Caco-2 (cell line): ENCODE results near the gene SEC22C. TPM values are rescaled to one million over a fixed set of nuclear protein-coding genes. Genes with fewer than 3 reads are reported as not detected.
A peak's percentile ranks its signal among the peaks of the same experiment; 100 is the strongest.

Experiments used
- BruUV-seq: library from RNA; stranded (reverse); fragments of 400-500 nt; replicated peaks from 2 replicates; lab custom pipeline; 2021; lab: Mats Ljungman, UMichigan
- CTCF ChIA-PET: fragments of 300-600 bp; sonication (Branson Sonifier 250); formaldehyde crosslinking; loops from one replicate; lab custom pipeline; 2022; ENCODE audit warnings: antibody characterized with exemption; lab: Charles Lee
- POLR2A ChIA-PET: fragments of 300-600 bp; sonication (Branson Sonifier 250); formaldehyde crosslinking; loops from one replicate; lab custom pipeline; 2022; ENCODE audit warnings: antibody characterized with exemption; lab: Charles Lee
- DNase-seq, 2 experiments: peaks; one replicate each; pipeline versions ENCODE4 v3.0.0 to v3.0.0-alpha.2; 2020 to 2022
- H3K27me3 ChIP-seq: replicated peaks from 2 replicates; pipeline ENCODE4 v1.6.0; 2011; ENCODE audit warnings: low read length; ENCODE audit not compliant: control insufficient read depth, insufficient read depth
- H3K36me3 ChIP-seq: 2 replicates; pipeline ENCODE4 v1.5.1; 2011; ENCODE audit warnings: low read length; ENCODE audit not compliant: control insufficient read depth, insufficient read depth
- H3K4me1 ChIP-seq: fragments of 250-450 bp; sonication (Bioruptor Pico); 2 replicates; pipeline ENCODE4 v1.5.1; 2020; ENCODE audit warnings: mild to moderate bottlenecking
- H3K4me3 ChIP-seq: 2 replicates; pipeline ENCODE4 v1.5.1; 2011; ENCODE audit warnings: low read depth, mild to moderate bottlenecking, control low read depth, low read length
- H3K9me3 ChIP-seq: fragments of 250-450 bp; sonication (Bioruptor Pico); 2 replicates; pipeline ENCODE4 v1.5.1; 2020; ENCODE audit warnings: mild to moderate bottlenecking, moderate library complexity
- H3K27ac Mint-ChIP-seq: one replicate; pipeline ENCODE4 v1.8.0; 2022; ENCODE audit warnings: mixed read lengths; ENCODE audit not compliant: unreplicated experiment
- H3K27me3 Mint-ChIP-seq: one replicate; pipeline ENCODE4 v1.8.0; 2022; ENCODE audit warnings: mixed read lengths; ENCODE audit not compliant: insufficient read depth, unreplicated experiment
- H3K36me3 Mint-ChIP-seq: one replicate; pipeline ENCODE4 v1.8.0; 2022; ENCODE audit warnings: mild to moderate bottlenecking, mixed read lengths; ENCODE audit not compliant: insufficient read depth, unreplicated experiment
- H3K4me1 Mint-ChIP-seq: one replicate; pipeline ENCODE4 v1.8.0; 2022; ENCODE audit warnings: low read depth, mixed read lengths; ENCODE audit not compliant: unreplicated experiment
- H3K4me3 Mint-ChIP-seq: one replicate; pipeline ENCODE4 v1.8.0; 2022; ENCODE audit warnings: mild to moderate bottlenecking, moderate library complexity, mixed read lengths; ENCODE audit not compliant: unreplicated experiment
- H3K9me3 Mint-ChIP-seq: one replicate; pipeline ENCODE4 v1.8.0; 2022; ENCODE audit warnings: mixed read lengths; ENCODE audit not compliant: unreplicated experiment
- intact Hi-C: fragments of 100-400 bp; cut with micrococcal nuclease; formaldehyde crosslinking; loops from one replicate; pipeline ENCODE4 v1.10.0; 2022; ENCODE audit not compliant: unreplicated experiment
- total RNA-seq: library from RNA; stranded (reverse); gene quantifications from 2 replicates; pipeline ENCODE4 v1.2.3, GENCODE V29; 2022
- TF ChIP-seq, protein P1 (sequence below), 2 experiments: fragments of 200-600 bp in 1 of 2; IDR thresholded peaks; 1 replicate in 1 of 2; 2 replicates in 1 of 2; pipeline versions ENCODE4 v1.5.1 to v1.8.0; 2011 to 2022; ENCODE audit warnings: antibody characterized with exemption in 1 of 2, control low read depth in 1 of 2, inconsistent platforms in 1 of 2, low read depth in 1 of 2, low read length in 1 of 2, mild to moderate bottlenecking in 1 of 2, moderate library complexity in 1 of 2; ENCODE audit not compliant: insufficient read depth in 1 of 2, severe bottlenecking in 1 of 2, unreplicated experiment in 1 of 2

Gene SEC22C
- total RNA-seq, 1 experiment from 2014 or later, result 36.4 TPM

DNA sequence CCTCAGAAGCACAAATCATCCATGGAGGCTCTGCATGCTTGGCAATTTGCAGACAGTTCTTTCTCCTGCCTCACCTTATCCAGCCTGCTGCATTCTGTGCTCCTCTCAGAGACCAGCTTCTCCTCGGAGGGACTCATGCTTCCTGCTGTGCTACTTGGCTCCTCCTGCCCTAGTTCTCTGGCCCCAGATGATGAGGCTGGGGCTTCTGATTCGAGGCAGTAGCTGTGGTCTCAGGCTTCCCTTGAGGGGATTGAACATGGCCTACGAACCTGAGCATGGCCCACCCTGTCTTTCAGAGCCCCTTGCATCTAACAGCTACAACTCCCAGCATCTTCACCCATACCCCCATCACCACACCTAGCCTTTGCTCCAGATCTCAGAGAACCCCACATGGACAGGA is 72.7 kb downstream of the SEC22C start:
- POLR2A ChIA-PET, result interaction anchor here (1.1 kb wide), 1 partner anchor 24 kb away, joined by 4 read pairs; no protein-coding TSS in a partner anchor

DNA sequence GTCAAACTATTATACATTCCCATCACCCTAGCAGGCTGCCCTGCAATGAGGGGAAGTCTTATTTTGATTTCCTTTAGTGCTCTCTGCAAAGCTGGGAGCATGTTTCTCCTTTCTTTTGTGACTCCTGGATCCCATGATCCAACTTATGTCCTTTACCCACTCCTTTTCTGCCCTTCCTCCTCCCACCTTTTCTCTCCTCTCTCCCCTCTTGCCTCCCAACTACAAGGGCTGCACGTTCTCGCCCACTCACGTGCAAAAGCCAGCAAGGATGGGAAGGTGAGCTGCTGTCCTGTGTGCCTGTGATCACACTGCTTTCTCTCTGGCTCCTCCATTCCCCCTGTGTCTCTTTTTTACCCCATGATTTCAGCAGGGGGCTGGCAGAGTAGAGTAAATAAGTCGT is 73.2 kb downstream of the SEC22C start:
- H3K27ac Mint-ChIP-seq, result peak overlapping the region; percentile 2
- no peaks in the 10 kb centered on the region for H3K27me3 Mint-ChIP-seq
- H3K36me3 Mint-ChIP-seq, result peaks cover 4% of the 10 kb centered on the region
- peaks cover 27% of the 10 kb centered on the region for H3K4me1 Mint-ChIP-seq
- no peak overlapping the region for H3K4me3 ChIP-seq
- ChIA-PET POLR2A (interaction anchor here (1.1 kb wide), 1 partner anchor 24 kb away, joined by 4 read pairs; no protein-coding TSS in a partner anchor), CTCF (no interaction called here)
- H3K9me3 Mint-ChIP-seq, result no peaks in the 10 kb centered on the region
- H3K36me3 ChIP-seq, result no peaks in the 10 kb centered on the region
- BruUV-seq, result no TSS peak
- H3K4me1 ChIP-seq, result peaks cover 42% of the 10 kb centered on the region
- TF ChIP-seq, protein P1, sequence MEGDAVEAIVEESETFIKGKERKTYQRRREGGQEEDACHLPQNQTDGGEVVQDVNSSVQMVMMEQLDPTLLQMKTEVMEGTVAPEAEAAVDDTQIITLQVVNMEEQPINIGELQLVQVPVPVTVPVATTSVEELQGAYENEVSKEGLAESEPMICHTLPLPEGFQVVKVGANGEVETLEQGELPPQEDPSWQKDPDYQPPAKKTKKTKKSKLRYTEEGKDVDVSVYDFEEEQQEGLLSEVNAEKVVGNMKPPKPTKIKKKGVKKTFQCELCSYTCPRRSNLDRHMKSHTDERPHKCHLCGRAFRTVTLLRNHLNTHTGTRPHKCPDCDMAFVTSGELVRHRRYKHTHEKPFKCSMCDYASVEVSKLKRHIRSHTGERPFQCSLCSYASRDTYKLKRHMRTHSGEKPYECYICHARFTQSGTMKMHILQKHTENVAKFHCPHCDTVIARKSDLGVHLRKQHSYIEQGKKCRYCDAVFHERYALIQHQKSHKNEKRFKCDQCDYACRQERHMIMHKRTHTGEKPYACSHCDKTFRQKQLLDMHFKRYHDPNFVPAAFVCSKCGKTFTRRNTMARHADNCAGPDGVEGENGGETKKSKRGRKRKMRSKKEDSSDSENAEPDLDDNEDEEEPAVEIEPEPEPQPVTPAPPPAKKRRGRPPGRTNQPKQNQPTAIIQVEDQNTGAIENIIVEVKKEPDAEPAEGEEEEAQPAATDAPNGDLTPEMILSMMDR (IDR thresholded peaks at IDR 0.05; ENCODE audit: insufficient read depth in 1 of 2, low read depth in 1 of 2, low read length in 1 of 2, severe bottlenecking in 1 of 2, unreplicated experiment in 1 of 2), result no peak
- H3K4me3 Mint-ChIP-seq, result no peak overlapping the region
- H3K9me3 ChIP-seq, result no peaks in the 10 kb centered on the region
- intact Hi-C loops, result no loop called here
- no peaks in the 10 kb centered on the region for H3K27me3 ChIP-seq
- DNase-seq, result no peak

More for the DNA sequence above, 72.7 kb downstream of the SEC22C start:
- Histone ChIP-seq H3K36me3 (no peaks in the 10 kb centered on the region), H3K4me1 (peaks cover 42% of the 10 kb centered on the region), H3K27me3 (no peaks in the 10 kb centered on the region), H3K9me3 (no peaks in the 10 kb centered on the region), H3K4me3 (no peak overlapping the region)
- peak overlapping the region; percentile 2 for H3K27ac Mint-ChIP-seq
- BruUV-seq, result no TSS peak
- no peak overlapping the region for H3K4me3 Mint-ChIP-seq
- TF ChIP-seq, protein P1 (IDR thresholded peaks at IDR 0.05; ENCODE audit: insufficient read depth in 1 of 2, low read depth in 1 of 2, low read length in 1 of 2, severe bottlenecking in 1 of 2, unreplicated experiment in 1 of 2), result no peak
- no peak for DNase-seq
- H3K36me3 Mint-ChIP-seq, result peaks cover 4% of the 10 kb centered on the region
- H3K9me3 Mint-ChIP-seq, result no peaks in the 10 kb centered on the region
- no peaks in the 10 kb centered on the region for H3K27me3 Mint-ChIP-seq
- intact Hi-C loops, result no loop called here
- CTCF ChIA-PET, result interaction anchor here (0.9 kb wide), 1 partner anchor 39 kb away, joined by 3 read pairs; no protein-coding TSS in a partner anchor
- peaks cover 27% of the 10 kb centered on the region for H3K4me1 Mint-ChIP-seq

- Mint-ChIP-seq H3K9me3 (no peaks in the 10 kb centered on the region), H3K27me3 (no peaks in the 10 kb centered on the region), H3K4me3 (no peak overlapping the region), H3K4me1 (peaks cover 27% of the 10 kb centered on the region), H3K27ac (peak overlapping the region; percentile 64), H3K36me3 (no peaks in the 10 kb centered on the region)
- TF ChIP-seq, protein P1 (IDR thresholded peaks at IDR 0.05; ENCODE audit: insufficient read depth in 1 of 2, low read depth in 1 of 2, low read length in 1 of 2, severe bottlenecking in 1 of 2, unreplicated experiment in 1 of 2), result no peak
- no TSS peak for BruUV-seq
- intact Hi-C loops, result loop anchor here (1.0 kb wide), 1 partner anchor 28 kb away; no protein-coding TSS in a partner anchor
- Histone ChIP-seq H3K36me3 (no peaks in the 10 kb centered on the region), H3K27me3 (no peaks in the 10 kb centered on the region), H3K9me3 (no peaks in the 10 kb centered on the region), H3K4me3 (no peak overlapping the region), H3K4me1 (peaks cover 42% of the 10 kb centered on the region)
- CTCF ChIA-PET, result interaction anchor here (0.7 to 1.0 kb wide), 2 partner anchors 40 to 344 kb away, joined by 3 read pairs; no protein-coding TSS in a partner anchor
- POLR2A ChIA-PET, result interaction anchor here (0.7 kb wide), 1 partner anchor 18 kb away, joined by 8 read pairs; no protein-coding TSS in a partner anchor
- DNase-seq, result no peak
These were observed 73.9 kb downstream of the SEC22C start for GRCh38 chr3:42507761-42508335.
